HG02642 (cell line): ENCODE measurements around the gene CUEDC1.
"Not testable (repeated sequence)": the region's sequence is repeated elsewhere in the genome, so short reads cannot be mapped to it uniquely, and the experiment has no call there.

Source experiments
- ATAC-seq: cut with Tn5 transposase; IDR thresholded peaks from one replicate; pipeline ENCODE4 v1.9.1; 2021; ENCODE audit warnings: mild to moderate bottlenecking; ENCODE audit not compliant: unreplicated experiment, poor library complexity

Gene CUEDC1

DNA sequence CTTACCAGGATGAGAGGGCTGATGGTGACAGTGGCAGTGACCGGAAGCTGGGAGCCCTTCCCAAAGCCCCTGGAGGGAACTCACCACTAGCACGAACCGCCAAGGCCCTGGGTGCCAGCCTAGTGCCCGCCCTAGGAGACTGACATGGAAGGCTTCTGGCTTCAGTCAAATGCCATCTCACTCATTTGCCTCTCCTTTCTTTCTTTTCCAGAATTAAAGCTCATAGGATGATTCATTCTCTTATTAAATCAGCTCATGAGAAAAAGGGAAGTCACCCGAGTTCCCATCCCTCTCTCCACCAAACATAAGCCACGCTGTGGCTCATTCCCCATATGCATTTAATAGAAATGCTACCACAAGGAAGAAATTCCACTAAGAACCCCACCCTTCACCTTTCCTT is 12.1 kb downstream of the CUEDC1 start:
- no peak for ATAC-seq

- no peak for ATAC-seq
Measured at GRCh38 chr17:57941384-57942370, 13.5 kb downstream of the CUEDC1 start.

GRCh38 chr17:57940653-57941329 is 14.4 kb downstream of the CUEDC1 start:
- ATAC-seq = peak; percentile 35

- ATAC-seq = peak; percentile 28
Measured at GRCh38 chr17:57940231-57940630, 15.0 kb downstream of the CUEDC1 start.

DNA sequence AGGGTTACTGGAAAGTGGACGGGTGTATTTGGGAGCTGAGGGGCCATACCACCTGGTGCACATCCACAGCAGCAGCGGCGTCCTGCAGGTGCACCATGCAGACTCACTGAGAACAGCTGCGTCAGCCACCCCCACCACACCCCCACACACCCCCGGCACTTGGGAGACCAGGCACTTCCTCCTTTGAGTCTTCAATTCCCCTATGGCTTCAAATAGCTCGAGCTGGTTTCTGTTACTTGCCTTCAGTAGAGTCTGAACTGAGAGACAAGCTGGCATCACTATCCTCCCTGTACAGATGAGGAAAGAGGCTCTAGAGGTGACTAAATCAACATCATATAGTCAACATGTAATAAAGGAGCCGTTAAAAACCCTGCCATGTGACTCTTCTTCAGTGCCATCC is 15.4 kb downstream of the CUEDC1 start:
- peak; percentile 78 for ATAC-seq

- no peak for ATAC-seq
Measured at GRCh38 chr17:57938061-57938502, 17.1 kb downstream of the CUEDC1 start.

DNA sequence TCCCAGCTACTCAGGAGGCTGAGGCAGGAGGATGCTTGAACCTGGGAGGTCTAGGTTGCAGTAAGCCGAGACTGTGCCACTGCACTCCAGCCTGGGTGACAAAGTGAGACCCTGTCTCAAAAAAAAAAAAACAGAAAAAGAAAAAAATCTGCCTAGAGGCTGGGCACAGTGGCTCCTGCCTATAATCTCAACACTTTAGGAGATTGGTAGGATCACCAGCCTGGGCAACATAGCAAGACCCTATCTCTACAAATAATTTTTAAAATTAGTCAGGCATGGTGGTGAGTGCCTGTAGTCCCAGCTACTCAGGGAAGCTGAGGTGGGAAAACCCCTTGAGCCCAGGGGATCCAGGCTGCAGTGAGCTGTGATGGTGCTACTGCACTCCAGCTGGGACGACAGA is 17.7 kb downstream of the CUEDC1 start:
- ATAC-seq = no peak

GRCh38 chr17:57935833-57936807 is 19.1 kb downstream of the CUEDC1 start:
- ATAC-seq = no peak

DNA sequence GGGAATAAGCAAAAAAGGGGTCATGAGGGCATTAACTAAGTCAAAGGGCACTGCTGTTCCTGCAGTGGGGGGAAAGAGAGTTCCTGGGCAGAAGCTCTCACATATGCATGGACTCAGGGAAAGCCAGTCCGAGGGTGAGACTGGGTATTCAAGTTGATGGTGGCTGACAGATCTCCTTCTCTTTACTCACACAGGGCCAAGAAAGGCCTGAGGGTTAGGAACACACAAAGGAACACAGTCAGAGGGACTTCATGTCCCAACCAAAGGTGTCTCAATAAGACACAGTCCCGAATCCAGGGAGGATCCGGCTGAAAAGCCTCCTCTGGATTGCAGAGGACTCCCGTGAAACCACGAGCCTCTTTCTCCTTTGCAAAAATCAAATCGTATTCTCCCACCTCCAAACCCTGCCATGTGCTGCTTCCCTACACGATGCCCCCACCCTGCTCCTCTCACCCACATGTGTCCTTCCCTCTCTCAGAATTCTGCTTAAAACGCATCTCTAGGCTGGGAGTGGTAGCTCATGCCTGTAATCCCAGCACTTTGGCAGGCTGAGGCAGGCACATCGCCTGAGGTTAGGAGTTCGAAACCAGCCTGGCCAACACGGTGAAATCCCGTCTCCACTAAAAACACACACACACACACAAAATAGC is 23.6 kb downstream of the CUEDC1 start:
- no peak for ATAC-seq

DNA sequence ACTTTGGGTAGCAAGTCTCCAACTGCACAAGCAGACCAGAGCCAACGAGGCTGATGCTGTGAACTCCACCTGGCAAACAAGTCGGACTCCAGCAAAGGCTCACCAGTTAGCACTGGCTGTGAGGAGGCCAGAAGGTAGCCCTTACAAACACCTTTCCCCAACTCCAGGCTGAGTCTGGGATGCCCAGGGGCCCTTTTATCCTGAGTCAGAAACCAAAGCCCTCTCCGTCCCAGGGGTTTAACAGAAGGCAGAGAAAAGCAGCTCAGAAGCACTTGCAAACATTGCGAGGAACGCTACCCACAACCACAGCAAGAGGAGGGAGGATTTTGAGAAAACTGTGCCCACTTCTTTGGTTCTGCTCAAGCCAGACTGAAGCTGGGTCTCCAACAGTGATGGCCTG is 25.0 kb downstream of the CUEDC1 start:
- ATAC-seq = no peak

- ATAC-seq = no peak
Measured at GRCh38 chr17:57929386-57929785, 25.8 kb downstream of the CUEDC1 start.

- no peak for ATAC-seq
Measured at GRCh38 chr17:57928928-57929327, 26.3 kb downstream of the CUEDC1 start.

DNA sequence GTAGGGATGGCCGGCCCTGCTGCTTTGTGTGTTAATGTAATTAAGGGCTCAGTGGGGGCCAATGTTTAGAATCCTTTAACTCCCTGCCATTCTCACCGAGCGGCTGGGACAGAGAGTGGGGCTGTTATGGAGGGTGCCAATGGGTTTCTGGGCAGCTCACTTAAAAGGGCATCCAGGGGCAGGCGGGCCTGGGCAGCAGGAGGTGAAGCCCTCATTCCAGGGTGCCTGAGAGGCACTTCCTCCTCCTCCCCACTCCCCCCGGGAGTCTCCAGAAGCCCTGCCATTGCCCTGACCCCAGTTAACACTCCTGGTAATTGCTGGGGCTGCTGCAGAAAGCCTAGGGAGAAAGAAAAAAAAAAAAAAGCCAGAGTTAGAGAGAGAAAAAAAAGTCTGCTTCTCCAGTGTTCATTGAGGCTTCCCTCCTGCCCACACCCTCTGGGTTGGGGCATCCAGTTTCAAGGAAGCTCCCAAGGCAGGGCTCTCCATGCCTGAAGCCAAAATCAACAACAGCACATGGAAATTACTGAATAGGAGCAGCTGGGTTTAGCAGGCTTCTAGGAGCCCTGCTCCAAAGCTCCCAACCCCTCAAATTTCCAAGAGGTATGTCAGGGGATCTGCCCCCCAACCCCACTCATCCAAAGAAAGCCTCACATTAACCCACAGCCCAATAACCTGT is 28.0 kb downstream of the CUEDC1 start:
- no peak for ATAC-seq

DNA sequence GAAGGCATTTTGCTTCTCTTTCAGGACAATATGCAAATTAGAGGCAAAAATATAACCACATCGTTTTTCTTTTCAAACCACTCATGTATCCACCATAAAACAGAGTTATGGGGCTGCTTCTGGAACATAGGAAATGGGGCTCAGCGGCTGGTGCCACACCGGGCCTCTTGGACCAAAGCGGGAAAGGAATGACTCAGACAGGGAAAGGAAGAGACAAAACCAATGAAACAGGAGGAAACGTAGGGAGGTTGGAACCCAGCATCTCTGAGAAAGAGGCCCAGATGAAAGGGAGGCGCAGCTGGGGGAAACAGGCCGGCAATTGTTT is 28.5 kb downstream of the CUEDC1 start:
- ATAC-seq = no peak

GRCh38 chr17:57925361-57925990 is 29.7 kb downstream of the CUEDC1 start:
- ATAC-seq = no peak

GRCh38 chr17:57924677-57925076 is 30.5 kb downstream of the CUEDC1 start:
- no peak for ATAC-seq

DNA sequence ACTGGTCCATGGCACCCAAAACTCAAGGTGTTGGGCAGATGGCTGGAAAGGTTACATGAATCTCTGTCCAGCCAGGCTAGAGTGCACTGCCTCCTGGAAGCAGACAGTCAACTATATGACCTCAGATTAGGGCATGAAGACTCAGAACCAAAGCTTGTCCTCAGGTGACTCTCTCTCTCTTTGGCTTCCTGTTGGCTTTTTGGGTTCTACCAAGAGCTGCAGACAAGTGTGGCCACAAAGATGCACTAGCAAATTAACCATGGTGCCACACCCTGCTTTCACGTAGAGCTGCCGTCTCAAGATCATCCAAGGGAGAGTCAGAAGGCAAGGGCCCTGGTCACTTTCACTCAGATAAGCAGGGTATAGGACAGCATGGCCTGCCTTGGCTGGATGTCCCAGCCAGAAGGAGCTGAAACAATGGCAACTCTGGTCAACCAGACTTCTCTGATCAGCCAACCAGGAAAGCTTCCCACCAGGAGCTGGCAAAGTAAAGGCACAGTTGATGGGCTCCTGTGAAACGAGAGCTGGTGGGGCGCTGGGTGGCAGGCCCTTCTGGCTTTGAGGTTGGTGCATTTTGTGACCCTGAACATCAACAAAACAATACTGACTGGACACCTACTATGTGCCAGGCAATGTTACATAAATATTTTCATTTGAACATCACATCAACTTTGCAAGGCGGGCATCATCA is 31.9 kb downstream of the CUEDC1 start:
- no peak for ATAC-seq

DNA sequence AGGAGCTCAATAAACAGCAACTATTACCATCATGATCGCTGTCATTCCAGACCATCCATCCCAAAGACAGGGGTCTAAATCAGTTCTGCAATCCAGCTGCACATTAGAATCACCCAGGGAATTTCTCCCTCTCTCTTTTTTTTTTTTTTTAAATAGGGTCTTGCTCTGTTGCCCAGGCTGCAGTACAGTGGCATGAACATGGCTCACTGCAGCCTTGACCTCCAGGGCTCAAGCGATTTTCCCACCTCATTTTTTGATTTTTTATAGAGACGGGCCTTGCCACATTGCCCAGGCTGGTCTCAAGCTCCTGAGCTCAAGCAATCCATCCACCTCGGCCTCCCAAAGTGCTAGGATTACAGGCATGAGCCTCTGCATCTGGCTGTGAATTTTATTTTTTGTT is 32.5 kb downstream of the CUEDC1 start:
- ATAC-seq = not testable (repeated sequence)
